ENCODE measurements around the gene CPE.
"Not testable (repeated sequence)": the region's sequence is repeated elsewhere in the genome, so short reads cannot be mapped to it uniquely, and the experiment has no call there.

The CPE gene

DNA sequence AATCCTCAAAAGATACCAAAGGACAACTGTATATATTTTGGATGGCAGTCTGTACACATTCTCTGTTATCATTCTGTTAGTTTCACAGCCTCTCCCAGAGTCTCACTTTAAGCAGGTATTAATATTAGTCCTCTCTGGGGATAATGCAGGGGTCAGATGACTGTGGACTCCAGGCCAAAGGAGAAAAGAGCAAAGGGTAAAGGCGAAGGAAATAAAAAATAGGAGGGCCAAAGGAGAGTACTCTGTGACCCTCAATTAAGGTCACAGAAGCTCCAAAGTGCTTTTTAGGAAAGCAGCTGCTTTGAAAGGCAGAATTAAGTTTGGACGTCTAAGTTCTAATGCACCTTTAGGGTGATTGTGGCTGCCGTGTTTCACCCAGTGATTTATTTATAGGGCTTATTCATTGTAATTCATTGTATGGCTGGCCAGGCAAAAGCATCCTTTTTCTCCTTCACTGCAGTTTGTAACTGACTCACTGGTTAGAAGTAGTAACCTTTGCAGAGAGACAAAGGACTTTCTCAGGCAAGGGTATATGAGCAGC, 43.6 kb upstream of the CPE start:
- TF ChIP-seq, protein P1, sequence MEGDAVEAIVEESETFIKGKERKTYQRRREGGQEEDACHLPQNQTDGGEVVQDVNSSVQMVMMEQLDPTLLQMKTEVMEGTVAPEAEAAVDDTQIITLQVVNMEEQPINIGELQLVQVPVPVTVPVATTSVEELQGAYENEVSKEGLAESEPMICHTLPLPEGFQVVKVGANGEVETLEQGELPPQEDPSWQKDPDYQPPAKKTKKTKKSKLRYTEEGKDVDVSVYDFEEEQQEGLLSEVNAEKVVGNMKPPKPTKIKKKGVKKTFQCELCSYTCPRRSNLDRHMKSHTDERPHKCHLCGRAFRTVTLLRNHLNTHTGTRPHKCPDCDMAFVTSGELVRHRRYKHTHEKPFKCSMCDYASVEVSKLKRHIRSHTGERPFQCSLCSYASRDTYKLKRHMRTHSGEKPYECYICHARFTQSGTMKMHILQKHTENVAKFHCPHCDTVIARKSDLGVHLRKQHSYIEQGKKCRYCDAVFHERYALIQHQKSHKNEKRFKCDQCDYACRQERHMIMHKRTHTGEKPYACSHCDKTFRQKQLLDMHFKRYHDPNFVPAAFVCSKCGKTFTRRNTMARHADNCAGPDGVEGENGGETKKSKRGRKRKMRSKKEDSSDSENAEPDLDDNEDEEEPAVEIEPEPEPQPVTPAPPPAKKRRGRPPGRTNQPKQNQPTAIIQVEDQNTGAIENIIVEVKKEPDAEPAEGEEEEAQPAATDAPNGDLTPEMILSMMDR (IDR thresholded peaks at IDR 0.05; ENCODE audit: control extremely low read depth, extremely low read depth, low read depth, missing control alignments) = no peak
- no peak for DNase-seq (ENCODE audit: extremely low spot score)
- ChIA-PET CTCF (interaction anchor here (0.9 to 2.7 kb wide), 4 partner anchors 8 to 222 kb away, joined by 3 to 9 read pairs (median 4); partner anchors contain the start of genes MSMO1 and TMEM192), POLR2A (no interaction called here)

DNA sequence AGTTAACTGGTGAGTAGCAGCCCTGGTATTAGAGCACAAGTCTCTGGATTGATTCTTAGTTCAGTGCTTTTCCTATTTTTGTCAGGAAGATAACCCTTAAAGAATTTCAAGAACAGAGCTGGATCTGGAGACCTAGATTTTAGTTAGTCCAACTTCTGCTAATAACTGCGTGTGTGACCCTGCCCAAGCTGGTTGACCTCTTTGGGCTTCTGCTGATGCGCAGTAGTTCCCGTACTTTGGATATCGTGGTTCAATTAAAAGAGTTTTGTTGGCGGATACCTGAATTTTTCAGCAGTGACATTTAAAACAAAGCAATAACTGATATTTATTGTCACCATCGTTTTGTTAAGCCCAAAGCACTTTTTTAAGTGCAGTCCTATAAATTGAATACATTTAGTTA, 42.1 kb upstream of the CPE start:
- ChIA-PET POLR2A (no interaction called here), CTCF (no interaction called here)
- TF ChIP-seq, protein P1 (IDR thresholded peaks at IDR 0.05; ENCODE audit: control extremely low read depth, extremely low read depth, low read depth, missing control alignments) = no peak
- no peak for DNase-seq (ENCODE audit: extremely low spot score)

DNA sequence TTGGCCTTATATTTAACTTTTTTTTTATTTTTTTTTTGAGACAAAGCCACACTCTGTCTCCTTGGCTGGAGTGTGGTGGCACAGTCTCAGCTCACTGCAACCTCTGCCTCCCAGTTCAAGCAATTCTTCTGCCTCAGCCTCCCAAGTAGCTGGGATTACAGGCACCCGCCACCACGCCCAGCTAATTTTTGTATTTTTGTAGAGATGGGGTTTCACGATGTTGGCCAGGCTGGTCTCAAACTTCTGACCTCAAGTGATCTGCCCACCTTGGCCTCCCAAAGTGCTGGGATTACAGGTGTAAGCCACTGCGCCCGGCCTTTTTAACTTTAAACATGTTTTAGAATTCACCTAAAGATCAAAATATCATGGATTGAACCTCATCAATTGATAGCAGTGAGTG, 36.5 kb upstream of the CPE start:
- CTCF ChIA-PET = interaction anchor here (1.1 to 3.9 kb wide), 5 partner anchors 9 to 229 kb away, joined by 3 to 23 read pairs (median 9); partner anchors contain the start of gene TMEM192
- POLR2A ChIA-PET = interaction anchor here (0.7 kb wide), 1 partner anchor 49 kb away, joined by 7 read pairs; no protein-coding TSS in a partner anchor
- DNase-seq (ENCODE audit: extremely low spot score) = not testable (repeated sequence)

DNA sequence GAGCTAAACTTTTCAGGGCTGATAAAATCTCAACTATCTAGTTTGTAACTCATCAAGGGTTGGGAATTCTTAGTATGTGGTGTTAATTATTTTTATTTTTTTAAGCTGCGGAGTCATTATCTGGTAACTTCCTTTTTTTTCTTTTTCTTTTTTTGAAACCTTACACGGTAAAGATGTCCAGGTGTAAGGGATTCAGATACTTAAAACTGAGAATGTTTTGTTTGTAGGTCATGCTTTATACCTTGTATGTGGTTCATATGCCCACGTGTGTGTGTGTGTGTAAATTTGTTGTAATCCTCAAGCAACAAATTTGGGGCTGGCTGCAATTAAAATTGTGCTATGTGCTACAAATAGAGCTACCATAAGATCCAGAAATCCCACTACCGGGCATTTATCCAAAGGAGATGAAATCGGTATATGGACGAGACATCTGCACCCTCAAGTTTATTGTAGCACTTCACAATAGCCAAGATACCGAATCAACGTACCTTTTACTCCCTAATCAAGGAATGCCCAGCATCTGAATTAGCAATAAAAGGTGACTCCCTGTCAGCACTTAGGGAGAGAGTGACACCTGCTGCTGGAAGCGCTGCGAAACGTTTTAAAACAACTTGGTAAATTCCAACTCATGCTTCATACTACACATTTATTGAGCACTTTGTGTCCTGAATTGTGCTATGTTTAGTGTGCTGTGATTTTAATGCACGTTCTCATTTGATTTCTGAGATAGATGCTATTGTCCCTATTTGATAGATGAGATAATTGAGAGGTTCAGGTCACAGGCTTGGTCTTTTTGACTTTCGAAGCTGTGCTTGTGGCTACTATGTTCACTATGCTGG, 35.2 kb upstream of the CPE start:
- no peak for DNase-seq (ENCODE audit: extremely low spot score)
- ChIA-PET POLR2A (no interaction called here), CTCF (interaction anchor here (0.6 to 3.9 kb wide), 5 partner anchors 12 to 231 kb away, joined by 3 to 23 read pairs (median 6); partner anchors contain the start of genes MSMO1 and TMEM192)
- TF ChIP-seq, protein P1 (IDR thresholded peaks at IDR 0.05; ENCODE audit: control extremely low read depth, extremely low read depth, low read depth, missing control alignments) = peak; percentile 19

DNA sequence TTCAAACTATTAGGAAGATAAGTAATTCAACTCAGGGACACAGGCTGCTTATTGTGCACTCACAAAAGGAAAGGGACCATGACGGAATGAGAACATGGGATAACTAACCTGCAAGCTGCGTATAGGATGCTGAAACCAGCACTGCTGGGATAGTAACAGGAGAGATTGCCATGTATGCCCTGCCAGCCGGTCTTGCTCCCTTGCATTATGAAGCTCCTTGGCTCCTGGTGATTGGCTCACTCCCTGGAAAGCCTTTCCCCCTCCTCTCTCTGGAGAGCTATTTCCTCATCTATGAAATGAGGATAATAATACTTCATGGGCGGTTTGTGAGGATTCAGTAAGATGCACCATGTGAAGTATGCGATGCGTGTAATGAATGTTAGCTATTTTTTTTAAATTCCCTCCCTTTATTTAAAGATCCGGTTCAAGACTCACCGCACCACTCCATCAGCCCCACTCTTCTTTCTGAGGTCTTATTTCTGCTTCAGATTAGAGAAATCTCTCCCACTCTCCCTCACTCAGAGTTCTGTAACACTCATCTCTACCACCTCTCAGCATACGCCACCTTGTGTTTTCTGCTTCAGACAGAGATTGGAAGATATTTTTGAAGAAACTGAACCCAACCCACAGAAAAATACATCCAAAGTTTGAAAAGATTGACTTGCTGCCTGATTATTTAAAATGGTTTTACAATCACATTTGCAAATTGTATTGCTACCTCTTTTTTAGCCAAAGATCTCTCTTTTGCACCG, 33.0 kb upstream of the CPE start:
- no peak for DNase-seq (ENCODE audit: extremely low spot score)
- ChIA-PET POLR2A (no interaction called here), CTCF (interaction anchor here (0.8 to 3.9 kb wide), 7 partner anchors 9 to 225 kb away, joined by 3 to 15 read pairs (median 3); no protein-coding TSS in a partner anchor)
- TF ChIP-seq, protein P1 (IDR thresholded peaks at IDR 0.05; ENCODE audit: control extremely low read depth, extremely low read depth, low read depth, missing control alignments) = no peak

DNA sequence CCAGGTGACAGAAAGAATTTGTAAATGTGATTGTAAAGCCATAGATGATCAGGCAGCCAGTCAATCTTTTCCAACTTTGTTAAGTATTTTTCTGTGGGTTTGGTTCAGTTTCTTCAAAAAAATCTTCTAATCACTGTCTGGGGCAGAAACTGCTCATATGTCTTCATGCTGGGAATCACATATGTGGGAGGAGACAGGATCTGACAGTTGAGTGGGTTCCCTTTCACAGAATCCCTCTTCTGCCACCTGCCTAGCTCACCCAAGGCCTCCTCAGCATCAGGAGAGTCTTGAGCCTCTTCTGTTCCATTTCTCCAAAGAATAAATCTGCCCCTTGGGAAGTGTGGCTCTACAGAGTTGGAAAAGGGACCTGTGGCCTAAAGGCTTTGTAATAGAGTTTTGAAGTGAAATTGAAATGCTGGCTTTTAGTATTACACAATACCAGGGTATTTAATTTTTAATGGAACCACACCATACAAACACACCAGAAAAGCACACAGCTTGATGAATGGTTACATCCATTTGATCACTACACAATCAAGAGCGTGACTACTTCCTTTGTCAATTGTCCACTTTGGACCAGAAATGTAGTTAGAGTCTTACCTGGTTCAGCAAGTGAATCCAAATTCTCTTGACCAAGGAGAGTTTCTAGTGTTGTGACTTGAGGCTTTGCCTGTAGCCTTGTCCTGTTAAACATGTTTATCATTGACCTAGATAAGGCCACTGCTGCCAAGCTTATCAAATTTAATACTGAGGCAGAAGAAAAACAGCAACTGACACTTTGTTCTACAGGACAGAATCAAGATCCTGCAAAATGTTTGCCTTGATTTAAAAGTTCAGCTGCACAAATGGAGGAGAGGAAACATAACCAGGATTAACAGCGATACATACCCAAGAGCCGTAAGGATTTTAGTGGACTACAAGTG, 30.9 kb upstream of the CPE start:
- ChIA-PET CTCF (interaction anchor here (0.9 to 1.8 kb wide), 2 partner anchors 8 to 18 kb away, joined by 3 to 4 read pairs; no protein-coding TSS in a partner anchor), POLR2A (no interaction called here)
- no peak for DNase-seq (ENCODE audit: extremely low spot score)
- TF ChIP-seq, protein P1 (IDR thresholded peaks at IDR 0.05; ENCODE audit: control extremely low read depth, extremely low read depth, low read depth, missing control alignments) = no peak
